CD4-positive, alpha-beta T cell treated with Interleukin-1 beta for 1 hour (primary cell): ENCODE data around the gene CZIB.
"Not testable (repeated sequence)": the region's sequence is repeated elsewhere in the genome, so short reads cannot be mapped to it uniquely, and the experiment has no call there.

ENCODE experiments used
- DNase-seq, 2 donors: peaks; one replicate each; pipeline ENCODE4 v3.0.0-alpha.2; 2020 to 2022

Gene CZIB

GRCh38 chr1:53188099-53188498, 32.3 kb downstream of the CZIB start:
- DNase-seq = no peak

- no peak for DNase-seq
Observed at GRCh38 chr1:53187401-53187800, 33.0 kb downstream of the CZIB start.

GRCh38 chr1:53186533-53186932, 33.9 kb downstream of the CZIB start:
- no peak for DNase-seq

GRCh38 chr1:53185955-53186297, 34.5 kb downstream of the CZIB start:
- DNase-seq = not testable (repeated sequence)

GRCh38 chr1:53183095-53183990, 37.1 kb downstream of the CZIB start:
- no peak for DNase-seq

- DNase-seq = no peak
Observed at GRCh38 chr1:53182716-53183094, 37.7 kb downstream of the CZIB start.

- peak; percentile 78 to 79 for DNase-seq
Observed at GRCh38 chr1:53182111-53182593, 38.3 kb downstream of the CZIB start.

GRCh38 chr1:53180951-53181350, 39.5 kb downstream of the CZIB start:
- DNase-seq = no peak

- DNase-seq = no peak
Observed at GRCh38 chr1:53180226-53180625, 40.2 kb downstream of the CZIB start.

GRCh38 chr1:53176452-53177208, 43.8 kb downstream of the CZIB start:
- DNase-seq = no peak

- no peak for DNase-seq
Observed at GRCh38 chr1:53174971-53175913, 45.2 kb downstream of the CZIB start.

GRCh38 chr1:53172426-53173128, 47.9 kb downstream of the CZIB start:
- DNase-seq = peak; percentile 13 to 30

- DNase-seq = no peak
Observed at GRCh38 chr1:53166912-53167311, 53.5 kb downstream of the CZIB start.

GRCh38 chr1:53166366-53166765, 54.1 kb downstream of the CZIB start:
- DNase-seq = no peak

GRCh38 chr1:53165408-53165961, 54.9 kb downstream of the CZIB start:
- DNase-seq = no peak
